Measurements from ENCODE around the gene MED29. TPM values are rescaled to one million over a fixed set of nuclear protein-coding genes. Genes with fewer than 3 reads are reported as not detected.
A peak's percentile ranks its signal among the peaks of the same experiment; 100 is the strongest.

MED29 gene
- polyA plus RNA-seq, 2 of the 4 experiments (the other 2 are of a cell fraction) = 47.7 to 57.5 TPM

DNA sequence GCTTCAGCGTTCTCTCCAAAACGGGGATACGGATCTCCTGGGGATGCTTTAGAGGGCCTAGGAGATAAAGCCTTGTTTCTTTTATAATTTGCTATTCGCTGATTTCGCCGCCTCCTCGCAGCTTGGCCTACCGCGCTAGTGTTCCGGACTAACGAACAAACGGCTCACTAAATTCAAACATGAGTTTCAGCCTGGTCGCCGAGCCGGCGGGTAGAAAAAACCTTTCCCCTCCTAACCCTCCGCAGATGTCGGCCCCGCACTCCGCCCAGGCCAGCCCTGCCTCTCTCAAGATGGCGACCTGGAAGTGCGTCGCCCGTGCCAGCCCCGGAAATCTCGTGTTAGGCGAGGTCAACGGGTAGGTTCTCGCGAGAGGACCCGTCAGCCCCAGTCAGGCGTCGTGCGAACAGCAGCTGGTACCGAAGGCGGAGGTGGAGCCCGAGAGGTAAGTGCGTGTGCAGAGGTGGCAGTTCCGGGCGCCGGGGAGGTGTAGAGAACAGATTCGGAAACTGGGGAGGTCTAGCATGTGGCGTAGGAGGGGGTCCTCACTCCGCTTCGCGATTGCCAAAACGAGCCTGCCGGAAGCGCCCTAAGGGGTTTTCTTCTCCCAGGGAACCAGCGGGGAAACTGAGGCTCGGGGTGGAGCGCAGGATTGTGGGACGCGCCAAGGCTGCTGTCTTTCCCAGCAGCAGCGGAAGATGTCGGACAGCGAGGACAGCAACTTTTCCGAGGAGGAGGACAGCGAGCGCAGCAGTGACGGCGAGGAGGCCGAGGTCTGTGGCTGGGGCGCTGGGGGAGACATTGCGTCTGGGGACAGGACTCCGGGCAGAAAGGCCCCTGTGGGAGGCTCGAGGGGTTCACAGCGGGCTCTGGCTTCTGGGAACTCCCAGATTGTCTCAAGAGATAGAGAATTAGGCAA, 54.3 kb downstream of the MED29 start, which contains the start of gene SUPT5H (continued):
- TF ChIP-seq, protein P1, sequence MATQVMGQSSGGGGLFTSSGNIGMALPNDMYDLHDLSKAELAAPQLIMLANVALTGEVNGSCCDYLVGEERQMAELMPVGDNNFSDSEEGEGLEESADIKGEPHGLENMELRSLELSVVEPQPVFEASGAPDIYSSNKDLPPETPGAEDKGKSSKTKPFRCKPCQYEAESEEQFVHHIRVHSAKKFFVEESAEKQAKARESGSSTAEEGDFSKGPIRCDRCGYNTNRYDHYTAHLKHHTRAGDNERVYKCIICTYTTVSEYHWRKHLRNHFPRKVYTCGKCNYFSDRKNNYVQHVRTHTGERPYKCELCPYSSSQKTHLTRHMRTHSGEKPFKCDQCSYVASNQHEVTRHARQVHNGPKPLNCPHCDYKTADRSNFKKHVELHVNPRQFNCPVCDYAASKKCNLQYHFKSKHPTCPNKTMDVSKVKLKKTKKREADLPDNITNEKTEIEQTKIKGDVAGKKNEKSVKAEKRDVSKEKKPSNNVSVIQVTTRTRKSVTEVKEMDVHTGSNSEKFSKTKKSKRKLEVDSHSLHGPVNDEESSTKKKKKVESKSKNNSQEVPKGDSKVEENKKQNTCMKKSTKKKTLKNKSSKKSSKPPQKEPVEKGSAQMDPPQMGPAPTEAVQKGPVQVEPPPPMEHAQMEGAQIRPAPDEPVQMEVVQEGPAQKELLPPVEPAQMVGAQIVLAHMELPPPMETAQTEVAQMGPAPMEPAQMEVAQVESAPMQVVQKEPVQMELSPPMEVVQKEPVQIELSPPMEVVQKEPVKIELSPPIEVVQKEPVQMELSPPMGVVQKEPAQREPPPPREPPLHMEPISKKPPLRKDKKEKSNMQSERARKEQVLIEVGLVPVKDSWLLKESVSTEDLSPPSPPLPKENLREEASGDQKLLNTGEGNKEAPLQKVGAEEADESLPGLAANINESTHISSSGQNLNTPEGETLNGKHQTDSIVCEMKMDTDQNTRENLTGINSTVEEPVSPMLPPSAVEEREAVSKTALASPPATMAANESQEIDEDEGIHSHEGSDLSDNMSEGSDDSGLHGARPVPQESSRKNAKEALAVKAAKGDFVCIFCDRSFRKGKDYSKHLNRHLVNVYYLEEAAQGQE (IDR thresholded peaks at IDR 0.05) = peak; percentile 99
- TF ChIP-seq KDM1A (IDR thresholded peaks at IDR 0.05; ENCODE audit: low read depth) = no peak
- TF ChIP-seq EHMT2 (IDR thresholded peaks at IDR 0.05; ENCODE audit: low read depth) = no peak
- peak; percentile 86 to 99; a peak in 4 of 5 replicates for TF ChIP-seq JUN (IDR thresholded peaks at IDR 0.05)
- TF ChIP-seq, protein P2, sequence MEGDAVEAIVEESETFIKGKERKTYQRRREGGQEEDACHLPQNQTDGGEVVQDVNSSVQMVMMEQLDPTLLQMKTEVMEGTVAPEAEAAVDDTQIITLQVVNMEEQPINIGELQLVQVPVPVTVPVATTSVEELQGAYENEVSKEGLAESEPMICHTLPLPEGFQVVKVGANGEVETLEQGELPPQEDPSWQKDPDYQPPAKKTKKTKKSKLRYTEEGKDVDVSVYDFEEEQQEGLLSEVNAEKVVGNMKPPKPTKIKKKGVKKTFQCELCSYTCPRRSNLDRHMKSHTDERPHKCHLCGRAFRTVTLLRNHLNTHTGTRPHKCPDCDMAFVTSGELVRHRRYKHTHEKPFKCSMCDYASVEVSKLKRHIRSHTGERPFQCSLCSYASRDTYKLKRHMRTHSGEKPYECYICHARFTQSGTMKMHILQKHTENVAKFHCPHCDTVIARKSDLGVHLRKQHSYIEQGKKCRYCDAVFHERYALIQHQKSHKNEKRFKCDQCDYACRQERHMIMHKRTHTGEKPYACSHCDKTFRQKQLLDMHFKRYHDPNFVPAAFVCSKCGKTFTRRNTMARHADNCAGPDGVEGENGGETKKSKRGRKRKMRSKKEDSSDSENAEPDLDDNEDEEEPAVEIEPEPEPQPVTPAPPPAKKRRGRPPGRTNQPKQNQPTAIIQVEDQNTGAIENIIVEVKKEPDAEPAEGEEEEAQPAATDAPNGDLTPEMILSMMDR (IDR thresholded peaks at IDR 0.05) = no peak
- TF ChIP-seq HES2 (IDR thresholded peaks at IDR 0.05) = no peak
- TF ChIP-seq HOXB5 (CRISPR knock-in tag; IDR thresholded peaks at IDR 0.05) = peak; percentile 71
- TF ChIP-seq MAZ (IDR thresholded peaks at IDR 0.05; ENCODE audit: borderline replicate concordance, low read depth, low read length) = no peak
- TF ChIP-seq, protein P3, sequence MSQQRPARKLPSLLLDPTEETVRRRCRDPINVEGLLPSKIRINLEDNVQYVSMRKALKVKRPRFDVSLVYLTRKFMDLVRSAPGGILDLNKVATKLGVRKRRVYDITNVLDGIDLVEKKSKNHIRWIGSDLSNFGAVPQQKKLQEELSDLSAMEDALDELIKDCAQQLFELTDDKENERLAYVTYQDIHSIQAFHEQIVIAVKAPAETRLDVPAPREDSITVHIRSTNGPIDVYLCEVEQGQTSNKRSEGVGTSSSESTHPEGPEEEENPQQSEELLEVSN (IDR thresholded peaks at IDR 0.05; ENCODE audit: borderline replicate concordance, low read depth) = peak; percentile 94
- TF ChIP-seq ZNF302 (CRISPR knock-in tag; IDR thresholded peaks at IDR 0.05) = no peak
- no peak for TF ChIP-seq ZSCAN20 (CRISPR knock-in tag; IDR thresholded peaks at IDR 0.05)
- no peak for TF ChIP-seq FOXS1 (CRISPR knock-in tag; IDR thresholded peaks at IDR 0.05)
- peak; percentile 81 for TF ChIP-seq PBX3 (IDR thresholded peaks at IDR 0.05)
- no peak for TF ChIP-seq ZC3H11A (IDR thresholded peaks at IDR 0.05)
- TF ChIP-seq GATA3 (IDR thresholded peaks at IDR 0.05; ENCODE audit: borderline replicate concordance) = peak; percentile 94
- TF ChIP-seq ESRRA (IDR thresholded peaks at IDR 0.05; ENCODE audit: borderline replicate concordance, low read length) = no peak; the same call in 1 of the 2 replicates
- TF ChIP-seq, protein P4, sequence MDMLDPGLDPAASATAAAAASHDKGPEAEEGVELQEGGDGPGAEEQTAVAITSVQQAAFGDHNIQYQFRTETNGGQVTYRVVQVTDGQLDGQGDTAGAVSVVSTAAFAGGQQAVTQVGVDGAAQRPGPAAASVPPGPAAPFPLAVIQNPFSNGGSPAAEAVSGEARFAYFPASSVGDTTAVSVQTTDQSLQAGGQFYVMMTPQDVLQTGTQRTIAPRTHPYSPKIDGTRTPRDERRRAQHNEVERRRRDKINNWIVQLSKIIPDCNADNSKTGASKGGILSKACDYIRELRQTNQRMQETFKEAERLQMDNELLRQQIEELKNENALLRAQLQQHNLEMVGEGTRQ (IDR thresholded peaks at IDR 0.05) = no peak
- no peak for TF ChIP-seq HDAC2 (IDR thresholded peaks at IDR 0.05)
- no peak for TF ChIP-seq CHD4 (IDR thresholded peaks at IDR 0.05; ENCODE audit: borderline replicate concordance)
- TF ChIP-seq NPAS2 (CRISPR knock-in tag; IDR thresholded peaks at IDR 0.05; ENCODE audit: borderline replicate concordance) = no peak
- 0 out of 2 replicates have a peak, but pooled peaks have one; percentile 44 for TF ChIP-seq HOXA7 (CRISPR knock-in tag; IDR thresholded peaks at IDR 0.05)
- no peak for TF ChIP-seq RCOR1 (IDR thresholded peaks at IDR 0.05; ENCODE audit: low read depth, low read length)
- TF ChIP-seq CBX8 (IDR thresholded peaks at IDR 0.05) = no peak
- TF ChIP-seq TP53 (CRISPR knock-in tag; IDR thresholded peaks at IDR 0.05) = peak; percentile 82
- TF ChIP-seq, protein P5, sequence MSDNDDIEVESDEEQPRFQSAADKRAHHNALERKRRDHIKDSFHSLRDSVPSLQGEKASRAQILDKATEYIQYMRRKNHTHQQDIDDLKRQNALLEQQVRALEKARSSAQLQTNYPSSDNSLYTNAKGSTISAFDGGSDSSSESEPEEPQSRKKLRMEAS (IDR thresholded peaks at IDR 0.05) = peak; percentile 100
- TF ChIP-seq EP300 (IDR thresholded peaks at IDR 0.05) = no peak
- TF ChIP-seq RARB (CRISPR knock-in tag; IDR thresholded peaks at IDR 0.05) = no peak
- 0 out of 2 replicates have a peak, but pooled peaks have one; percentile 47 for TF ChIP-seq HMGXB4 (CRISPR knock-in tag; IDR thresholded peaks at IDR 0.05; ENCODE audit: borderline replicate concordance)
- no peak for TF ChIP-seq KDM5A (IDR thresholded peaks at IDR 0.05)
- no peak for TF ChIP-seq CBX2 (IDR thresholded peaks at IDR 0.05; ENCODE audit: borderline replicate concordance, low read depth)
